Activated gamma-delta T cell treated with Interleukin-2 at 50 U/mL for 16 hours (primary cell): ENCODE measurements around the gene MANBA.

ENCODE experiments used
- DNase-seq: peaks from one replicate; pipeline ENCODE4 v3.0.0-alpha.2; 2020

MANBA gene

GRCh38 chr4:102586002-102586643 lies 174.6 kb downstream of the MANBA start:
- DNase-seq = no peak

- no peak for DNase-seq
Measured at GRCh38 chr4:102585329-102585728, 175.4 kb downstream of the MANBA start.

- DNase-seq = no peak
Measured at GRCh38 chr4:102584091-102584490, 176.7 kb downstream of the MANBA start.
